ENCODE measurements around the gene SHISAL1. TPM values are rescaled to one million over a fixed set of nuclear protein-coding genes. Genes with fewer than 3 reads are reported as not detected.

Gene SHISAL1
- total RNA-seq, 2 experiments from 2014 or later, result not detected

DNA sequence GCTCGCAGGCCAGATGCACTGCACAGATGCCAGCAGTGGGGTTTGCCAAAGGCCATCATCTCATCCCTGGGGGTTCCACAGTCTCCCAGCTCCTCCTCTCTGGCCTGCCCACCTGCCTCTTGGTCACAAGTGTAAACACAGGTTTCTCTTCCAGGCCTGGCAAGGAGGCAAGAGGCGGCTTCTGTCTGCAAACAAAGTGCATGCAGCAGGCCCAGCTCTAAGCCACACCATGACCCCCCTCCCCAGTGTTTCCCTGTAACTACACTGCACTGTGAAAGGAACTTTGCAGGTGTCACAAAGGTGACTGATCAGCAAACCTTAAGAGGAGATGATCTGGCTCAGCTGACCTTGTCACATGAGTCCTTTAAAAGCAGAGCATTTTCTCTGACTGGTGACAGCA, 26.2 kb upstream of the SHISAL1 start:
- Mint-ChIP-seq H3K27me3 (peaks cover 3% of the 10 kb centered on the region), H3K36me3 (ENCODE audit: low read depth) (no peaks in the 10 kb centered on the region), H3K4me3 (no peak overlapping the region), H3K9me3 (no peaks in the 10 kb centered on the region), H3K27ac (no peak overlapping the region), H3K4me1 (ENCODE audit: low read depth) (peaks cover 4% of the 10 kb centered on the region)
- CTCF ChIA-PET, result interaction anchor here (1.1 kb wide), 1 partner anchor 257 kb away, joined by 3 read pairs; no protein-coding TSS in a partner anchor
- ATAC-seq (no peak), DNase-seq (no peak)
- POLR2A ChIA-PET, result no interaction called here
- intact Hi-C loops (cut with micrococcal nuclease), result no loop called here
- TF ChIP-seq, protein P1, sequence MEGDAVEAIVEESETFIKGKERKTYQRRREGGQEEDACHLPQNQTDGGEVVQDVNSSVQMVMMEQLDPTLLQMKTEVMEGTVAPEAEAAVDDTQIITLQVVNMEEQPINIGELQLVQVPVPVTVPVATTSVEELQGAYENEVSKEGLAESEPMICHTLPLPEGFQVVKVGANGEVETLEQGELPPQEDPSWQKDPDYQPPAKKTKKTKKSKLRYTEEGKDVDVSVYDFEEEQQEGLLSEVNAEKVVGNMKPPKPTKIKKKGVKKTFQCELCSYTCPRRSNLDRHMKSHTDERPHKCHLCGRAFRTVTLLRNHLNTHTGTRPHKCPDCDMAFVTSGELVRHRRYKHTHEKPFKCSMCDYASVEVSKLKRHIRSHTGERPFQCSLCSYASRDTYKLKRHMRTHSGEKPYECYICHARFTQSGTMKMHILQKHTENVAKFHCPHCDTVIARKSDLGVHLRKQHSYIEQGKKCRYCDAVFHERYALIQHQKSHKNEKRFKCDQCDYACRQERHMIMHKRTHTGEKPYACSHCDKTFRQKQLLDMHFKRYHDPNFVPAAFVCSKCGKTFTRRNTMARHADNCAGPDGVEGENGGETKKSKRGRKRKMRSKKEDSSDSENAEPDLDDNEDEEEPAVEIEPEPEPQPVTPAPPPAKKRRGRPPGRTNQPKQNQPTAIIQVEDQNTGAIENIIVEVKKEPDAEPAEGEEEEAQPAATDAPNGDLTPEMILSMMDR (IDR thresholded peaks at IDR 0.05), result no peak

DNA sequence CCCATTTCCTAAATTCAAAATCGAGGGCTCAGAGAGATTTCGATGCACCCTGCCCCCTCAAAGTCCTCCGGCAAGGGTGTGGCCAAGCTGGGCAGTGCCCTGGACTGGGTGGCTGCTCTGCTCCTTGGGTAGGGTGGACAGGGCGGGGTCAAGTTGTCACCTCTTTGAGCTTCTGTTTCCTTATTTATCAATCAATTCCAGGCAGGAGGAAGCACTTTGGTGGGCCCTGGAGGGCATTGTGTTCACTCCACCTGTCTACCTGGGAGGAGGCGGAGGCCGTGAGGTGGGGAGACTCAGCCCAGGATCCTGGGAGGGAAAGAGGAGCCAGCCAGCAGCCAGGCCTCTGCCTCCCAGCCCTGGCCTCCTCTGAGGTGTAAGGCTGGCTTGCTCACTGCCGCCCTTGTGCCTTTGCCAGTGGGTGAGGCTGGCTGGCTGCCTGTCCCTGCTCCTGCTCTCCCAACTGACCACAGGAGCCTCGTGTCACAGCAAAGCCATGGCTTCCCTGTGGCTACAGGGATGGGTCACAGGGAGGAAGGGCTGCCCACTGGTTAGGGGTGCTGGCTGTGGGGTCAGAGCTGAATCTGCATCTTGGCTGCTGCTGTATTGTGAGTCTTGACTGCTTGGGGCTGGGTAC, 25.5 kb upstream of the SHISAL1 start:
- intact Hi-C loops (cut with micrococcal nuclease), result no loop called here
- Mint-ChIP-seq H3K4me3 (no peak overlapping the region), H3K36me3 (ENCODE audit: low read depth) (no peaks in the 10 kb centered on the region), H3K4me1 (ENCODE audit: low read depth) (peaks cover 4% of the 10 kb centered on the region), H3K27me3 (peaks cover 3% of the 10 kb centered on the region), H3K9me3 (no peaks in the 10 kb centered on the region), H3K27ac (no peak overlapping the region)
- DNase-seq, result no peak
- ChIA-PET CTCF (no interaction called here), POLR2A (no interaction called here)
- ATAC-seq, result no peak
- TF ChIP-seq, protein P1 (IDR thresholded peaks at IDR 0.05), result no peak

DNA sequence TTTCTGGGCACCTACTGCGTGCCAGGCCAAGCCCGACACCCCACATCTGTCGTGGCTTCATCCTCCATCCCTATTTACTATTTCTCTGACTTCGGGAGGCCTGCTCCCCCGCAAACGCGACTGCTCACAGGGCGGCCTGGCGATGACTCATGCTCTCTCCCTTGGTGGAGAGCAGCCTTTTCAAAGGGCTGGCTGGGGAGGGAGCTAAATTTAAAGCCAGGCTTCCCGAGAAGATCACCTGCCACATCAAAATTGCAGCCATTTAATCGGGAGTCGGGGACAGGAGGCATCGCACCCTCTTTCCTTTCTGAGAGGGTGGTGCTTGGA, 24.9 kb upstream of the SHISAL1 start:
- intact Hi-C loops (cut with micrococcal nuclease), result no loop called here

DNA sequence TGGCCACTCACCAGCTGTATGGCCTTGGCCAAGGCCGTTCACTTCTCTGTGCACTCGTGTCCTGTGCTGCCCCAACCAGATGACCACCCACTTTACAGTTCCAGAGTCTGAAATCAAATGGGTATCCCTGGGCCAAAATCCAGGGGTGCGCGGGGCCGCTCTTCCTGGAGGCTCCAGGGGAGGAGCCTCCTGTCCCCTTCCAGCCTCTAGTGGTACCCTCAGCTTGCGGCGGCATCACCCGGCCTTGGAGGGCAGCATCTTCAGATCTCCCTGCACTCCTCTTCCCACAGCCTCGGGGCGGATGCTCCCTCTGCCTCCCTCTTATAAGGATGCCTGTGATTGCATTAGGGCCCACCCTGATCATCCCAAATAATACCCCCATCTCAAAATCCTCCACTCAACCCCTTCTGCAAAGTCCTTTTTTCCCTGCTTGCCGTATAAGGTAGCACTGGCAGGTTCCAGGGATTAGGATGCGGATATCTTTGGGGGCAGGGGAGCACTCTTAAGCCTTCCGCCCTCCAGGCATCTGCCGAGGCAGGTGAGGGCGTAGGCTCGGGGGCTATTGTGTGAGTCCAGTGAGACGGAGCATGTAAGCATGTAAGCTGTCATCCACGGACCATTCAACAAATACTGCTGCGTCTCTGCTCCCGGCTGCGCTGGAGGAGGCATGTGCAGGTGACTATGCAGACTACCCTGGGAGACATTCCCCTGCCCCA, 24.4 kb upstream of the SHISAL1 start:
- DNase-seq (no peak), ATAC-seq (no peak)
- intact Hi-C loops (cut with micrococcal nuclease), result no loop called here
- CTCF ChIA-PET, result no interaction called here
- TF ChIP-seq, protein P1 (IDR thresholded peaks at IDR 0.05), result no peak
- no peaks in the 10 kb centered on the region for H3K9me3 Mint-ChIP-seq
- H3K4me1 Mint-ChIP-seq (ENCODE audit: low read depth), result peaks cover 6% of the 10 kb centered on the region
- no peak overlapping the region for H3K27ac Mint-ChIP-seq
- H3K36me3 Mint-ChIP-seq (ENCODE audit: low read depth), result no peaks in the 10 kb centered on the region
- no peak overlapping the region for H3K4me3 Mint-ChIP-seq
- H3K27me3 Mint-ChIP-seq, result peaks cover 11% of the 10 kb centered on the region
- POLR2A ChIA-PET, result no interaction called here

More for the DNA sequence above, 24.9 kb upstream of the SHISAL1 start:
- TF ChIP-seq, protein P1 (IDR thresholded peaks at IDR 0.05), result no peak
- CTCF ChIA-PET, result no interaction called here
- Mint-ChIP-seq H3K9me3 (no peaks in the 10 kb centered on the region), H3K36me3 (ENCODE audit: low read depth) (no peaks in the 10 kb centered on the region), H3K27me3 (peaks cover 6% of the 10 kb centered on the region), H3K27ac (no peak overlapping the region), H3K4me3 (no peak overlapping the region), H3K4me1 (ENCODE audit: low read depth) (peaks cover 4% of the 10 kb centered on the region)
- ATAC-seq, result peak; percentile 48
- POLR2A ChIA-PET, result no interaction called here
- DNase-seq, result peak; percentile 59

All from activated CD8-positive, alpha-beta T cell treated with anti-CD3 and anti-CD28 coated beads for 36 hours (primary cell).